ENCODE data around the gene SPTLC3.

SPTLC3 gene

GRCh38 chr20:13068336-13068735 lies 59.6 kb downstream of the SPTLC3 start:
- no peak for ATAC-seq
- TF ChIP-seq TSHZ2 (CRISPR knock-in tag; IDR thresholded peaks at IDR 0.05) (no peak), ZNF70 (CRISPR knock-in tag; IDR thresholded peaks at IDR 0.05) (no peak), TCF4 (CRISPR knock-in tag; IDR thresholded peaks at IDR 0.05; ENCODE audit: borderline replicate concordance) (no peak), TOX (CRISPR knock-in tag; IDR thresholded peaks at IDR 0.05; ENCODE audit: borderline replicate concordance) (no peak), BACH2 (CRISPR knock-in tag; IDR thresholded peaks at IDR 0.05; ENCODE audit: borderline replicate concordance) (no peak)

GRCh38 chr20:13081877-13082276 lies 73.1 kb downstream of the SPTLC3 start:
- no peak for ATAC-seq
- TF ChIP-seq PATZ1 (CRISPR knock-in tag; IDR thresholded peaks at IDR 0.05; ENCODE audit: borderline replicate concordance) (no peak), ZNF8 (CRISPR knock-in tag; IDR thresholded peaks at IDR 0.05) (no peak), ISL1 (CRISPR knock-in tag; IDR thresholded peaks at IDR 0.05) (no peak), ARNTL (CRISPR knock-in tag; IDR thresholded peaks at IDR 0.05; ENCODE audit: borderline replicate concordance, low read depth) (no peak), PPARA (CRISPR knock-in tag; IDR thresholded peaks at IDR 0.05; ENCODE audit: borderline replicate concordance) (no peak), GLIS3 (CRISPR knock-in tag; IDR thresholded peaks at IDR 0.05) (no peak)

- no peak for TF ChIP-seq SNAI2 (CRISPR knock-in tag; IDR thresholded peaks at IDR 0.05)
- ATAC-seq, result no peak
Observed at GRCh38 chr20:13082378-13082777, 73.6 kb downstream of the SPTLC3 start.

GRCh38 chr20:13085275-13085674 lies 76.5 kb downstream of the SPTLC3 start:
- no peak for ATAC-seq
- no peak for TF ChIP-seq PATZ1 (CRISPR knock-in tag; IDR thresholded peaks at IDR 0.05; ENCODE audit: borderline replicate concordance)
- no peak for TF ChIP-seq ARNTL (CRISPR knock-in tag; IDR thresholded peaks at IDR 0.05; ENCODE audit: borderline replicate concordance, low read depth)
- TF ChIP-seq TOX (CRISPR knock-in tag; IDR thresholded peaks at IDR 0.05; ENCODE audit: borderline replicate concordance), result no peak
- no peak for TF ChIP-seq BACH2 (CRISPR knock-in tag; IDR thresholded peaks at IDR 0.05; ENCODE audit: borderline replicate concordance)
- no peak for TF ChIP-seq SNAI2 (CRISPR knock-in tag; IDR thresholded peaks at IDR 0.05)
- TF ChIP-seq POU6F1 (CRISPR knock-in tag; IDR thresholded peaks at IDR 0.05; ENCODE audit: borderline replicate concordance, low read depth), result no peak
- no peak for TF ChIP-seq ZFP30 (CRISPR knock-in tag; IDR thresholded peaks at IDR 0.05)
- TF ChIP-seq OSR1 (CRISPR knock-in tag; IDR thresholded peaks at IDR 0.05), result no peak
- no peak for TF ChIP-seq ZFP3 (CRISPR knock-in tag; IDR thresholded peaks at IDR 0.05)
- no peak for TF ChIP-seq ZNF8 (CRISPR knock-in tag; IDR thresholded peaks at IDR 0.05)
- TF ChIP-seq TSHZ2 (CRISPR knock-in tag; IDR thresholded peaks at IDR 0.05), result no peak
- TF ChIP-seq PPARA (CRISPR knock-in tag; IDR thresholded peaks at IDR 0.05; ENCODE audit: borderline replicate concordance), result no peak
- no peak for TF ChIP-seq ESRRG (CRISPR knock-in tag; IDR thresholded peaks at IDR 0.05)
- TF ChIP-seq ZC3H10 (CRISPR knock-in tag; IDR thresholded peaks at IDR 0.05), result no peak
- TF ChIP-seq GLIS3 (CRISPR knock-in tag; IDR thresholded peaks at IDR 0.05), result no peak
- no peak for TF ChIP-seq ISL1 (CRISPR knock-in tag; IDR thresholded peaks at IDR 0.05)

Data from SK-N-SH treated with all-trans-retinoic acid at 6 μM for 48 hours (cell line).